AG04450 (cell line): ENCODE results near the gene P4HA2. TPM values are rescaled to one million over a fixed set of nuclear protein-coding genes. Genes with fewer than 3 reads are reported as not detected.
A peak's percentile ranks its signal among the peaks of the same experiment; 100 is the strongest.

Experiments used
- CTCF ChIA-PET: fragments of 300-600, 350-600 bp; formaldehyde crosslinking; extraction: SDS; loops from one replicate; lab custom pipeline; 2022; ENCODE audit warnings: antibody characterized with exemption, inconsistent platforms; lab: Charles Lee
- POLR2A ChIA-PET: fragments of 350-600 bp; formaldehyde crosslinking; extraction: SDS; loops from one replicate; lab custom pipeline; 2021; ENCODE audit warnings: antibody characterized with exemption, inconsistent platforms; lab: Yijun Ruan, JAX
- DNase-seq: peaks from one replicate; pipeline ENCODE4 v3.0.0-alpha.2; 2011; ENCODE audit warnings: low read depth, low spot score
- H3K27ac ChIP-seq: one replicate; pipeline ENCODE4 v1.5.1; 2012; ENCODE audit warnings: low read depth, low read length, control low read depth
- H3K27me3 ChIP-seq: one replicate; pipeline ENCODE4 v1.6.0; 2012; ENCODE audit warnings: low read length; ENCODE audit not compliant: control insufficient read depth, insufficient read depth
- H3K4me3 ChIP-seq: 2 replicates; pipeline ENCODE4 v1.5.1; 2011; ENCODE audit warnings: mild to moderate bottlenecking, low read depth, low read length, control low read depth
- H3K9me3 ChIP-seq: 2 replicates; pipeline ENCODE4 v1.5.1; 2012; ENCODE audit warnings: low read length; ENCODE audit not compliant: control insufficient read depth, insufficient read depth
- polyA plus RNA-seq: library from polyadenylated mRNA; depleted of rRNA; stranded (reverse); fragments of >200 nt; gene quantifications from 2 replicates; pipeline ENCODE4 v1.2.3, GENCODE V29; 2011
- TF ChIP-seq, protein P1 (sequence below): IDR thresholded peaks from 2 replicates; pipeline ENCODE4 v1.5.1; 2011; ENCODE audit warnings: low read depth, low read length, control low read depth, inconsistent platforms

P4HA2 gene
- polyA plus RNA-seq, 1 experiment: 178 TPM

DNA sequence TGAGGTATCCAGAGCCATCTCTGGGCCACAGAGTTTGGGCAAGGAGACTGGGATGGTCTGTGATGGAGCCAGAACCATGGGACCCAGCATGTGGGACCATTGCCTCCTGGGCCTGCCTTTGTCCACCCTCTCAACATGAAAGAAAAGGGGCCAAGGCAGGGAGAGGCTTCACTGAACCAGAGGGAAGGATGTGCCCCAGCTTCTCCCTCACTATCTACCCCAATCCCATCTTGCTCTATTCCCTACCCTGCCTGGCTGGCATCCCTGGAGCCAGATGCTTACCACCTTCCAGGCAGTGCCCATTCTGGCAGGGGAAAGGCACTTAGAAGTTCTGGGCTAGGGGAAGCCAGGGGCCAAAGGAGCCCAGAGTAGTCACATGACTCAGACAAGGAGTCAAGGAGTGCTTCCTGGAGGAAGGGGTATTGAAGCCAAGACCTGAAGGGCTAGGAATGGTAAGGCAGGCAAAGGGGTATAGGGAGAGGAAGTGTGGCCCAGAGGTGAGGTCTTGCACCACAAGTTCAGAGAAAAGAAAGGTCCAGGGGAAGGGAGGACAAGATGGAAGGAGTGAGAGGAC is 39.6 kb upstream of the P4HA2 start:
- ChIA-PET POLR2A (no interaction called here), CTCF (interaction anchor here (1.3 to 1.6 kb wide), 2 partner anchors 15 to 29 kb away, joined by 3 read pairs; no protein-coding TSS in a partner anchor)
- DNase-seq: no peak

GRCh38 chr5:132266836-132267160 is 39.1 kb upstream of the P4HA2 start:
- no peak for DNase-seq
- no peaks in the 10 kb centered on the region; the same call in 1 of the 2 replicates for H3K9me3 ChIP-seq
- POLR2A ChIA-PET: no interaction called here
- no peak overlapping the region for H3K27ac ChIP-seq
- no peaks in the 10 kb centered on the region for H3K27me3 ChIP-seq
- no peak overlapping the region for H3K4me3 ChIP-seq
- TF ChIP-seq, protein P1, sequence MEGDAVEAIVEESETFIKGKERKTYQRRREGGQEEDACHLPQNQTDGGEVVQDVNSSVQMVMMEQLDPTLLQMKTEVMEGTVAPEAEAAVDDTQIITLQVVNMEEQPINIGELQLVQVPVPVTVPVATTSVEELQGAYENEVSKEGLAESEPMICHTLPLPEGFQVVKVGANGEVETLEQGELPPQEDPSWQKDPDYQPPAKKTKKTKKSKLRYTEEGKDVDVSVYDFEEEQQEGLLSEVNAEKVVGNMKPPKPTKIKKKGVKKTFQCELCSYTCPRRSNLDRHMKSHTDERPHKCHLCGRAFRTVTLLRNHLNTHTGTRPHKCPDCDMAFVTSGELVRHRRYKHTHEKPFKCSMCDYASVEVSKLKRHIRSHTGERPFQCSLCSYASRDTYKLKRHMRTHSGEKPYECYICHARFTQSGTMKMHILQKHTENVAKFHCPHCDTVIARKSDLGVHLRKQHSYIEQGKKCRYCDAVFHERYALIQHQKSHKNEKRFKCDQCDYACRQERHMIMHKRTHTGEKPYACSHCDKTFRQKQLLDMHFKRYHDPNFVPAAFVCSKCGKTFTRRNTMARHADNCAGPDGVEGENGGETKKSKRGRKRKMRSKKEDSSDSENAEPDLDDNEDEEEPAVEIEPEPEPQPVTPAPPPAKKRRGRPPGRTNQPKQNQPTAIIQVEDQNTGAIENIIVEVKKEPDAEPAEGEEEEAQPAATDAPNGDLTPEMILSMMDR: no peak
- CTCF ChIA-PET: no interaction called here

More for the DNA sequence above, 39.6 kb upstream of the P4HA2 start:
- Histone ChIP-seq H3K27me3 (no peaks in the 10 kb centered on the region), H3K27ac (peak overlapping the region; percentile 31), H3K9me3 (no peaks in the 10 kb centered on the region; the same call in 1 of the 2 replicates), H3K4me3 (no peak overlapping the region)
- TF ChIP-seq, protein P1: no peak

GRCh38 chr5:132266031-132266835 is 38.6 kb upstream of the P4HA2 start:
- ChIA-PET CTCF (interaction anchor here (2.7 kb wide), 1 partner anchor 28 kb away, joined by 17 read pairs; no protein-coding TSS in a partner anchor), POLR2A (interaction anchor here (0.8 kb wide), 1 partner anchor 21 kb away, joined by 3 read pairs; no protein-coding TSS in a partner anchor)
- no peaks in the 10 kb centered on the region for H3K27me3 ChIP-seq
- no peak overlapping the region for H3K4me3 ChIP-seq
- peak overlapping the region; percentile 69 for H3K27ac ChIP-seq
- TF ChIP-seq, protein P1: no peak
- DNase-seq: no peak
- H3K9me3 ChIP-seq: no peaks in the 10 kb centered on the region; the same call in 1 of the 2 replicates

DNA sequence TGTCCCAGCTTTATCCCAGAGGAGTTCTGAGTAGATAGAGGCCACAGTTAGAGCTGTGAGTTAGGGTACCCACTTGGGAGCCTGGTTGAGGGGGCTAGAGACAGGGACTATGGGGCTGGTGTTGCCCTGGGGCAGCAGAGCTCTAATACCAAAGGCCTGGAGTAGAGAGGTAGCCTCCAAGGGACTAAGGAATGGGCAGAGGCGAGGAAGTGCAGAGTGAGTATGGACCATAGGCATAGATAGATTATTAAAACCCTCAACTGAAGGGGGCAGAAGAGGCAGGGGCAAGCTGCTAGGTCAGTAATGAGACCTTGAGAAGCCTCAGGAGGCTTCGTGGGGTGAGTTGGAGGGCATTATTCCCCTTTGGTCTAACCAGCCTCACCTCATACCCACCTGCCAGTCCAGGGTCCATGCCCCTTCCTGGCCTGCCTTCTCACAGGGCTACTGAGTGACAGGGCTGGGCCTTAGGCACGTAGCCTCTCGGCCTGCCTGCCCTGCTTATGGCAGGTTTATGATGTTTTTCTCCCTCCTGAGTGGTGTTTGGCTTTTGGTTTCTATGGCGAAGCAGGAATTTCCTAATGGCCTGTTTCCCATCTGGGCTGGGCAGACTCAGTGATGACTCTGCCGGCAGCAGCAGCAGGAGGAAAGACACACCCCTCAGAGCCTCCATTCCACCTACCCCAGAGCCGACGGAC is 37.8 kb upstream of the P4HA2 start:
- ChIA-PET POLR2A (interaction anchor here (0.8 to 1.5 kb wide), 2 partner anchors 20 to 38 kb away, joined by 3 to 5 read pairs; partner anchors contain the start of gene P4HA2), CTCF (interaction anchor here (1.0 to 2.7 kb wide), 2 partner anchors 27 to 28 kb away, joined by 3 to 17 read pairs; no protein-coding TSS in a partner anchor)
- Histone ChIP-seq H3K4me3 (no peak overlapping the region), H3K27ac (peak overlapping the region; percentile 95), H3K27me3 (no peaks in the 10 kb centered on the region), H3K9me3 (no peaks in the 10 kb centered on the region)
- peak; percentile 81 for DNase-seq
- TF ChIP-seq, protein P1: no peak
